Smooth muscle cell of the brain vasculature (primary cell): ENCODE measurements around the gene GADD45B.

Experiments used
- DNase-seq: peaks from one replicate; pipeline ENCODE4 v3.0.0-alpha.2; 2012; ENCODE audit warnings: low read depth, low spot score

GADD45B gene

GRCh38 chr19:2475702-2476450, at the start of gene GADD45B:
GADD45B (plus strand) TSS chr19:2476127; CDS start chr19:2476359, 232 bp downstream.
- peak; percentile 97 for DNase-seq

- DNase-seq, result no peak
These were observed 49.1 kb upstream of the GADD45B start for GRCh38 chr19:2426611-2427428.

- DNase-seq, result peak; percentile 97
These were observed 48.3 kb upstream of the GADD45B start, which contains the start of gene TIMM13 for GRCh38 chr19:2427429-2428320. TIMM13 (minus strand) TSS chr19:2427586; CDS start chr19:2427533, 53 bp downstream.

- DNase-seq, result no peak
These were observed 47.6 kb upstream of the GADD45B start for GRCh38 chr19:2428321-2428690.

DNA sequence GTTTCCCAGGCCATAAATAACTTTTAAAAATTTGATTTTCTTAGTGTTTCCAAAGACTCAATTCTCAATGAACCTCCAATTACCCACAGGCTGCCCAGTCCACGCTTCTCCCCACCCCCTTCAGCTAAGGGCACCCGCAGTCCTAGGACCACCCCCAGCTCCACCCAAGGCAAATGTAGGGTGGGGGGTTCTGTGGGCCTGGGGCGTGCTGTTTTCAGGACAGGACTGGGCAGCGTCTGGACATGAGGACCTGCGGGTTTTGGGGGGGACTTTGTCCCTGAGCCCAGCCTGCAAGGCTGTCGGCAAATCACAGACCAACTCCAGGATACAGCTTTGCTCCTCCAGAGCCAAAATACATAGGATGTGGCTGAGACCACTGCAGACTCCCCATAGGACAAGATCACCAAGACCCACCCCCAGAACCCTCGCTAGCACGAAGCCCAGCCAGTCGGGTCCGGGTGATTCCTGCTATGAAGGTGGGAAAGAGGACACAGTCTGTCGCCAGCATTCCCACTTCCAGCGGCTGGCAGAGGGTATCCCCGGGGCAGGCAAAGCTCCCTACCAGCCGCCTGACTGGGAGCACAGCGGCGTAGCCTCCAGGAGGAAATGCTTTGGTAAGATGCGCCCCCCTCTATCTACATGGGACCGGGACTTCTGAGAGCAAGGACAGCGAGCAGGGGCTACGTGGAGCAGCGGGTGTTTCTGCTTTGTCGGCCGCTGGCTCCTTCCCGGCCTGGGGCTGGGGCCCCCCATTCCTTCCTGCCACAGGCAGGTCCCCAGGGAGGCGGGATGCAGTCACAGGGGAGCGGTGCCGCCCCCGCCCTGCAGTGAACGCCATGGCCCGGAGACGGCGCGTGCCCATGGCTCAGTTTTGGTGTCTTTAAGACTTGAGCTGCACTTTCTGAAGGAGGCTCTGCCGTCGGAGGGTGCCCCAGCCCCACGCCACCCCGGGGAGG, 46.9 kb upstream of the GADD45B start:
- DNase-seq, result no peak

- DNase-seq, result no peak
These were observed 45.9 kb upstream of the GADD45B start for GRCh38 chr19:2429917-2430535.

DNA sequence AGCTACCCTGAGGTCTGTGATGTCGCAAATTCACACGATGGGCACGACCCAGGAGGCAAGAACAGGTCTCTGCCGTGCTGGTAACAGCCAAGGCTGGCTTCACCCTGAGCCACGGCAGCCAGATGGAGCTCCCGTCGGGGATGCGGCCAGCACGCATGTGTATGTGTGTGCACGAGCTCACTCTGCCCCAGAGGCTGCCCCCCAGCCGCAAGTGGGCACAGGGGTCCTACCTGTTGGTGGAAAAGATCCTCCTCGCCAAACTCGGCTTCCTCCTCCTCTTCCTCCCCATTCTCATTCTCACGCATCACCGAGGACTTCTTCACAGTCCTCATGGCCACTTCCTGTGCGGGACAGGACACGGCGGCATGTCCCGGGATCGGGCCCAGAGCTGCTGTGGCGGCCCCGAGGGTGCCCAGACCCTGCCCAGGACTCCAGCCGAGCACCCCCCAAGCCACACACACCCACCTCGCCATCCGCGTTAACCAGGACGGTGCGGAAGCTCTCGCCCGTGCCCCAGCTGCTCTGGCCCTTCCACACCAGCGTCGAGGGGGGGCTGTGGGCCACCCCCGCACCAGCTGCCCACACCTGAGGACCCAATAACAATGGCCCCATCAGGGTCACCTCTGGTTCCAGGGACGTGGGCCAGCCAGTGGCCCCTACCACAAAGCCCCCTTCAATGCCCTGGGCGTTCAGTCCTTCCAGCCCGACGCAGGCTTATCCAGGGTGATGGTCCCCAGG, 44.4 kb upstream of the GADD45B start:
- no peak for DNase-seq

DNA sequence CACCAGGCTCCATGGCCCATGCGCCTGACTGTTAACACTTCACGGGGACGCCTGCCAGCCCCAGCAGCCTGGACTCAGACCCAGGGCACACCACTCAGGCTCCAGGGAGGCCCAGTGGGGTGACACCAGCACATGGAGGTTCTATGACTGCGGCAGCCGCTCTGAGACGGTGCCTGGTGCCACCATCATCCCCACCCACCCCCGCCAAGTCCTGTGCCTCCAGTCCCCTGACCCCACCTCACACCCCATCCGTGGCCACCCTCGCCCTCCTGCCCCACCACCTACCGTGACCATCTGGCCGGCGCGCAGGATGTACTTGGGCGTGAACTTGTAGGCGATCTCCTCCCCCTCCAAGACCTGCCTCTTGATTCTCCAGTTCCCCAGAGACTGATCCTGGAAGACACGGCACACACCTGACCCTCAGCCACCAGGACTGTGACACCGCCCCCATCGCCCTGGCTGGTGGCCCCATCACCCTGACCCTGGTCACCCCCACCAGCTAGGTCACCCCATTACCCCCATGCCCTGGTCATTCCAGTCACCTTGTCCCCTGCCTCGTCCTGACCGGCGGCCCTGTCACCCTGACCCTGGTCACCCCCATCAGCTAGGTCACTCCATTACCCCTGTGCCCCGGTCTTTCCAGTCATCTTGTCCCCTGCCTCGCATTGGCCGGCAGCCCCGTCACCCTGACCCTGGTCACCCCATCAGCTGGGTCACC, 43.6 kb upstream of the GADD45B start:
- DNase-seq, result no peak

DNA sequence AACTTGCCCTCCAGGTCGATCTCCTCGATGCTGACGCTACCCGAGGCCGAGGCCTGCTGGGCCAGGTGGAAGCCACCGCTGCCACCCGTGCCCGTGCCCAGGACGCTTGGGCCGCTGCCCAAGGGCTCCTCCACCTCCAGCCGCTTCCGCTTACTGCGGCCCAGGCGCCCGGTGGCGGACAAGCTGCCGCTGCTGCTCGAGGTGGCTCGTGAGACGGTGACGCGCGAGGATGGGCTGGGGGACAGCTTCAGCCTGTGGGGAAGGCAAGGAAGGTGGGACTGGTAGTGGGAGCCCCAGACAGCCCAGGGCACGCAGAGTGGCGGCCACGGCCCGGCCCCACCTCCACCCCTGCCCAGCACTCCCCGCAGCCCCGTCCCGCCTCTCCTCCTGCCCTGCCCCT, 42.1 kb upstream of the GADD45B start:
- DNase-seq, result no peak

DNA sequence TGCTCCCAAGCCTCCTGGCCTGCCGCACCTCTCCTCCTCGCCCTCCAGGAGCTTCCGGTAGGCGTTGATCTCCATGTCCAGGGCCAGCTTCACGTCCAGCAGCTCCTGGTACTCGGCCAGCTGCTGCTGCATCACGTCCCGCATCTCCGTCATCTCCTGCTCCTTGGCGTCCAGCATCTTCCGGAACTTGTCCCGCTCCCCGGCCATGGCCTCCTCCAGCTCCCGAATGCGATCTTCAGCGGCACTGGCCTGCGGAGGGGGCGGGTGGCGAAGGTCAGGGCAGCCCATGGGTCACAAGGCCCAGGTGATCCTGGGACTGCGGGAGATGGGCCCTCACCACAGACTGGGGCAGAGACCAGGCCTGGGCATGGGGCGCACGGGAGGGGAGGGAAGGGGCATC, 41.7 kb upstream of the GADD45B start:
- no peak for DNase-seq

GRCh38 chr19:2434721-2435265, 41.1 kb upstream of the GADD45B start:
- no peak for DNase-seq

GRCh38 chr19:2436384-2436783, 39.5 kb upstream of the GADD45B start:
- DNase-seq, result no peak

- DNase-seq, result no peak
These were observed 39.0 kb upstream of the GADD45B start for GRCh38 chr19:2436926-2437325.

DNA sequence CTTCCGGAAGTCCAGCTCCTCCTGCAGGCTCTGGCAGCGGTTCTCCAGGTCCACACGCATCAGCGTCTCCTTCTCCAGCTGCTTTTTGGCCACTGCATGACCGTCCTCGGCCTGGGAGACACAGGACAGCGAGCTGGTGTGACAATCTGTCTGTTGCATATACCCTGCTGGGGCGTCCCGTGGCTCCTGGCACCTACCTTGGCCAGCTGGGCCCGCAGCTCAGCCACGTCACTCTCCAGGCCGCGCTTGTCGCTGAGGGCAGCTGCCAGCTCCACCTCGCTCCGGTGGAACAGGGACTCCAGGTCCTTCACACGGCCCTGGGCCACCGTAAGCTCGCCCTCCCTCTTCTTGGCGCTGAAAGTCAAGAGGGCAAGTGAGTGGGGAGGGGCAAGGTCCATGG, 37.7 kb upstream of the GADD45B start:
- no peak for DNase-seq

- no peak for DNase-seq
These were observed 35.4 kb upstream of the GADD45B start for GRCh38 chr19:2440515-2440914.

DNA sequence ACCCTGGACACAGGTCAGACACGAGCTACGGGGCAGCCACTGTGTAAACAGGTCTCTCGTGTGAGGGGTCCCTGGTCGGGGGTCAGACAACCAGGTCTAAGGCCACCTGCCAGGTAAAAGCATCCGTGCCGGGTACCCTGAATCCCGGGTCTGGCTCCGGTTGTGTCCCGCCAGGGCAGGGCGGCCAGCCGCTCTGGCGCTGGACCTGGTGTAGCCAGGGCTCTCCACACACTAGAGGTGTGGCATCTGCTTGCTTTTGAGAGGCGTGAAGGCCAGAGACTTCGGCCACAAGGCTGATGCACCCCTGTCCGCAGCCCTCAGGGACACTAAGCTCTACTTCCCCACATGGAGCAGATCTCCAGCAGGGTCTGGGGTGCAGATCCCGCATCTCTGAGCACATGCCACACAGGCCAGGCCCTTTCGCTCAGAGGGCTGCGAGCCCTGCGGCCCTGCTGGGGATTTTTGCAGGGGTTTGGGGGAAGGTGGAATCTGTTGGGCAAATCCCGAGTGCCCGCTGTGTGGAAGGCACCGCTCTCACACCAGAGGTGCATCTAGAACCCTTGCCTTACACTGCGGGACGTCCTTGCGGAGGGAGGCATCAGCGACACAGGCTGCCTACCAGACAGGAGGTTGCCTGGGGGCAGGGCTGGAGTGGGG, 34.7 kb upstream of the GADD45B start:
- DNase-seq, result no peak

- no peak for DNase-seq
These were observed 32.7 kb upstream of the GADD45B start for GRCh38 chr19:2443116-2443784.

DNA sequence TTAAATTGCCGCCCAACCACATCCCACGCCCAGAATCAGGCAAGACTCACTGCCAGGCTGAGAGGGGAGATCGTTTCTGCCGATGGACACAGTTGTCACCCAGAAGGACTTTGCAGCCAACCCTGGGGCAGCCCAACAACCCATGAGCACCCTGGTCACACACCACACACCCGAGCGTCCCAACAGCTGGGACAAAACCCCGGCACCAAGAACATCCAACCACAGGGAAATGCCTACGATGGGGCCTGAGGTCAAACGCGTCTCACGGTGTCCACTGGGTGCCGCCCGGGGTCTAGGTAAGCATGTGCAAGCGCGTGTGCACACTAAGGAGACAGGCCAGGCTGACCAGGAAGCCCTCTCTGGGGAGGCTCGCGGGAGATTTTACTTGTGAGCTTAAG, 32.1 kb upstream of the GADD45B start:
- DNase-seq, result no peak
